Body of pancreas (tissue), 4 donors: ENCODE measurements around the gene MAP3K6. TPM values are rescaled to one million over a fixed set of nuclear protein-coding genes. Genes with fewer than 3 reads are reported as not detected.

Source experiments
- ATAC-seq: fragments of 150-250 bp; one replicate; pipeline ENCODE4 v1.9.1; 2016
- DNase-seq, 4 donors: peaks; one replicate each; pipeline ENCODE4 v3.0.0-alpha.2; 2019
- H3K27ac ChIP-seq, 4 donors: fragments of 200-600 bp; sonication (generic); 1 replicate in 3 of 4; 2 replicates in 1 of 4; pipeline versions ENCODE4 v1.5.1 to v1.6.1; 2016 to 2019; ENCODE audit warnings: mild to moderate bottlenecking in 1 of 4, mixed read lengths in 1 of 4, moderate library complexity in 1 of 4
- H3K27me3 ChIP-seq, 2 donors: fragments of 200-600 bp; sonication (generic); one replicate each; pipeline ENCODE4 v1.6.0; 2016; ENCODE audit warnings: mild to moderate bottlenecking in 1 of 2
- H3K36me3 ChIP-seq, 2 donors: fragments of 200-600 bp; sonication (generic); replicated peaks in 1 of 2; 2 replicates each; pipeline ENCODE4 v1.5.1; 2016; ENCODE audit warnings: low read depth in 2 of 2; ENCODE audit not compliant: insufficient read depth in 1 of 2
- H3K4me1 ChIP-seq: fragments of 200-600 bp; sonication (generic); one replicate; pipeline ENCODE4 v1.6.0; 2016
- H3K4me3 ChIP-seq, 2 donors: fragments of 200-600 bp; sonication (generic); 1 replicate in 1 of 2; 2 replicates in 1 of 2; pipeline ENCODE4 v1.5.1; 2016 to 2019
- H3K9me3 ChIP-seq, 3 donors: fragments of 200-600 bp; sonication (generic); 1 replicate in 2 of 3; 2 replicates in 1 of 3; pipeline ENCODE4 v1.5.1; 2016
- POLR2A ChIP-seq, 3 donors: fragments of 450-650 bp; IDR thresholded peaks; one replicate each; pipeline ENCODE4 v1.6.1; 2016; ENCODE audit warnings: antibody characterized with exemption in 3 of 3, mild to moderate bottlenecking in 2 of 3
- WGBS, 2 donors: methylation state at CpG; one replicate each; pipeline ENCODE4 v1.1.5; 2017; 5-methylcytosine and 5-hydroxymethylcytosine counted together
- intact Hi-C: fragments of 100-400 bp; cut with DNase I; formaldehyde crosslinking; loops from one replicate; pipeline ENCODE4 v1.15.1; 2023
- total RNA-seq, 2 donors: library from RNA; depleted of rRNA; stranded (reverse); fragments of >200 nt; gene quantifications; one replicate each; pipeline ENCODE4 v1.1.0, GENCODE V29; 2016
- TF ChIP-seq, protein P1 (sequence below), 7 experiments: fragments of 450-650 bp in 4 of 7; fragments of 200-600 bp in 3 of 7; sonication (generic) in 3 of 7; IDR thresholded peaks; one replicate each; pipeline ENCODE4 v1.5.1; 2016 to 2019; ENCODE audit warnings: antibody characterized with exemption in 7 of 7

MAP3K6 gene
- total RNA-seq, 2 donors from 2014 or later, result 28.8 to 31.3 TPM

DNA sequence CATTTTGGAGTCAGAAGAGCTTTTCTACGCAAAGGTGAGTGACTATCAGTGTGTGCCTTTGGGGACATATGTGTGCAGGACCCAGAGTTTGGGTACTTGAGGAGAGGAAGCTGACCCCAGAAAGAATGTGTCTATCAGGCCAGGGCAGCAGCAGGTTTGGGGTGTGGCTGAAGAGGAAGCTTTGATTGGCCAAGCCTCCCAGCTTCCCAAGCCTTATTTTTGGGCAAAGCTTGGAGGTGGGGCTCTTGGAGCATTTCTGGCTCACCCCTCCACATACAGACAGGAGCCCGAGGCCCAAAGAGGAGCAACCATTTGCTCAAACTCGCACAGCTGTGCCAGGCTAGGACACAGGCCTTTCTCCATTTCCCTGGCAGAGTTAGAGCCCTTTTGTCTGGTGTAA lies 30.3 kb upstream of the MAP3K6 start:
- 63 to 77% methylated on average over 1 to 3 of the region's 3 CpGs for WGBS, 2 donors
- intact Hi-C loops, result no loop called here
- Histone ChIP-seq H3K27ac (no peak overlapping the region), H3K27me3 (no peaks in the 10 kb centered on the region), H3K36me3 (no peaks in the 10 kb centered on the region), H3K9me3 (no peaks in the 10 kb centered on the region), H3K4me1 (peaks cover 10% of the 10 kb centered on the region), H3K4me3 (no peak overlapping the region)
- no peak for TF ChIP-seq POLR2A (IDR thresholded peaks at IDR 0.05)
- TF ChIP-seq, protein P1, sequence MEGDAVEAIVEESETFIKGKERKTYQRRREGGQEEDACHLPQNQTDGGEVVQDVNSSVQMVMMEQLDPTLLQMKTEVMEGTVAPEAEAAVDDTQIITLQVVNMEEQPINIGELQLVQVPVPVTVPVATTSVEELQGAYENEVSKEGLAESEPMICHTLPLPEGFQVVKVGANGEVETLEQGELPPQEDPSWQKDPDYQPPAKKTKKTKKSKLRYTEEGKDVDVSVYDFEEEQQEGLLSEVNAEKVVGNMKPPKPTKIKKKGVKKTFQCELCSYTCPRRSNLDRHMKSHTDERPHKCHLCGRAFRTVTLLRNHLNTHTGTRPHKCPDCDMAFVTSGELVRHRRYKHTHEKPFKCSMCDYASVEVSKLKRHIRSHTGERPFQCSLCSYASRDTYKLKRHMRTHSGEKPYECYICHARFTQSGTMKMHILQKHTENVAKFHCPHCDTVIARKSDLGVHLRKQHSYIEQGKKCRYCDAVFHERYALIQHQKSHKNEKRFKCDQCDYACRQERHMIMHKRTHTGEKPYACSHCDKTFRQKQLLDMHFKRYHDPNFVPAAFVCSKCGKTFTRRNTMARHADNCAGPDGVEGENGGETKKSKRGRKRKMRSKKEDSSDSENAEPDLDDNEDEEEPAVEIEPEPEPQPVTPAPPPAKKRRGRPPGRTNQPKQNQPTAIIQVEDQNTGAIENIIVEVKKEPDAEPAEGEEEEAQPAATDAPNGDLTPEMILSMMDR (IDR thresholded peaks at IDR 0.05), result no peak
- DNase-seq (no peak), ATAC-seq (no peak)

DNA sequence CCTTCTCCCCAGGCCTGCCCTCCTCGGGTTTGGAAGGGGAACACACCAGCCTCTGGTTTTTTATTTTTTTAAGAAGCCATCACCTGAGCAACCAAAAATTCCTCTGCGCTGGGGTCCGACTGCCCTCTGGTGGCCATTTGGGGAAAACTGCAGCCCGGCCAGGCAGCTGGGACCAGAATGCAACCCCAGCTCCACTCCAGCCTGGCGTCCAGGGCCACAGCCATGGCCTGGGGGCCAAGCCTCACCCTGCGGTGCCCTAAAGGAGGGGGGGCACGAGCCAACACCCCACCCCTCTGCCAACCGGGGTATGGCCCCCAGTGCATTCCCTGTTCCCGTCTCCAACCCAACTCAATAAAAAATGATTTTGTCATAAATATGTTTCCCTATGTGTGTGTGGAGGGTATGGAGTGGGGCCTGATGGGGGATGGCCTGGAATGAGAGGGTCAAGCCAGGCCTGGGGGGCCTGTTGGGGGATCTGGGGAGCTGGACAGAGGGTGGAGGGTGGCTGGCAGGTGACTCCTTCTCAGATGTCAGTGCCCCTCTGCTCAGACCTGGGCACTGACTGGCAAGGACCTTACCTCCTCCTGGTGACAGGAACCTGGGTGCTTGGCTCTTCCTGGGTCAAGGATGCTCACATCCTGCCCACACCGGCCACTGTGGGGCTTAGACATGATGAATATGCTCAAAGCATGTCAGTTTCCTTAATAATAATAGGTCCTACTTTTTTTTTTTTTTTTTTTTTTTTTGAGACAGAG lies 28.9 kb upstream of the MAP3K6 start:
- Histone ChIP-seq H3K27me3 (no peaks in the 10 kb centered on the region), H3K9me3 (no peaks in the 10 kb centered on the region), H3K4me3 (no peak overlapping the region), H3K36me3 (no peaks in the 10 kb centered on the region), H3K27ac (no peak overlapping the region), H3K4me1 (peaks cover 19% of the 10 kb centered on the region)
- intact Hi-C loops, result loop anchor here (2.0 kb wide), 1 partner anchor 95 kb away; no protein-coding TSS in a partner anchor
- ATAC-seq (peak; percentile 59), DNase-seq (peak; percentile 75 to 81 (median 76))
- TF ChIP-seq POLR2A (IDR thresholded peaks at IDR 0.05), result no peak
- TF ChIP-seq, protein P1 (IDR thresholded peaks at IDR 0.05), result peak; percentile 92 to 97 (median 93)
- WGBS, 2 donors, result 2 to 5% methylated on average over 5 to 10 of the region's 10 CpGs

- intact Hi-C loops, result loop anchor here (2.0 to 5.0 kb wide), 3 partner anchors 38 to 212 kb away; no protein-coding TSS in a partner anchor
- TF ChIP-seq, protein P1 (IDR thresholded peaks at IDR 0.05), result no peak
- TF ChIP-seq POLR2A (IDR thresholded peaks at IDR 0.05), result no peak
- ATAC-seq, result no peak
- Histone ChIP-seq H3K27ac (peak overlapping the region in 1 of 4 donors; percentile 20), H3K4me3 (no peak overlapping the region), H3K27me3 (no peaks in the 10 kb centered on the region), H3K36me3 (no peaks in the 10 kb centered on the region), H3K9me3 (no peaks in the 10 kb centered on the region), H3K4me1 (peaks cover 19% of the 10 kb centered on the region)
- DNase-seq, result no peak
- 42 to 50% methylated on average over 1 of the region's 1 CpG for WGBS, 2 donors
These were observed 28.2 kb upstream of the MAP3K6 start for GRCh38 chr1:27394925-27395324.

DNA sequence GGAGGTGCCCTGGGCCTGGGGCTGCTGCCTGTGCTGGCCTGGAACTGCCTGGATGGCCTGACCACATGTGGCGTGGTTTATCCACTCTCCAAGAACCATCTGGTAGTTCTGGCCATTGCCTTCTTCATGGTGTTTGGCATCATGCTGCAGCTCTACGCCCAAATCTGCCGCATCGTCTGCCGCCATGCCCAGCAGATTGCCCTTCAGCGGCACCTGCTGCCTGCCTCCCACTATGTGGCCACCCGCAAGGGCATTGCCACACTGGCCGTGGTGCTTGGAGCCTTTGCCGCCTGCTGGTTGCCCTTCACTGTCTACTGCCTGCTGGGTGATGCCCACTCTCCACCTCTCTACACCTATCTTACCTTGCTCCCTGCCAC lies 27.5 kb upstream of the MAP3K6 start:
- H3K4me3 ChIP-seq, result no peak overlapping the region
- intact Hi-C loops, result loop anchor here (2.0 to 5.0 kb wide), 3 partner anchors 37 to 213 kb away; no protein-coding TSS in a partner anchor
- H3K27ac ChIP-seq, result no peak overlapping the region
- ATAC-seq (no peak), DNase-seq (no peak)
- peaks cover 19% of the 10 kb centered on the region for H3K4me1 ChIP-seq
- 90 to 91% methylated on average over 8 to 9 of the region's 9 CpGs for WGBS, 2 donors
- TF ChIP-seq POLR2A (IDR thresholded peaks at IDR 0.05), result no peak
- TF ChIP-seq, protein P1 (IDR thresholded peaks at IDR 0.05), result no peak
- H3K27me3 ChIP-seq, result no peaks in the 10 kb centered on the region
- H3K9me3 ChIP-seq, result no peaks in the 10 kb centered on the region
- no peaks in the 10 kb centered on the region for H3K36me3 ChIP-seq
